G401 (cell line): ENCODE data around the gene ZXDC. TPM values are rescaled to one million over a fixed set of nuclear protein-coding genes. Genes with fewer than 3 reads are reported as not detected.

Experiments used
- DNase-seq: peaks from one replicate; pipeline ENCODE4 v3.0.0-alpha.2; 2015; ENCODE audit warnings: low spot score
- in situ Hi-C: cut with HindIII; loops from 2 replicates; pipeline ENCODE4 v1.10.0; 2016; ENCODE audit warnings: low sequenced_read_pairs, mixed read lengths
- total RNA-seq: library from RNA; depleted of rRNA; stranded (reverse); fragments of >200 nt; shearing (Covaris generic); gene quantifications from 2 replicates; pipeline ENCODE4 v1.2.3, GENCODE V29; 2014

ZXDC gene
- total RNA-seq, 1 experiment from 2014 or later = 18.9 TPM

- in situ Hi-C loops = no loop called here
- no peak for DNase-seq
These were observed 51.5 kb downstream of the ZXDC start for GRCh38 chr3:126424039-126424717.

DNA sequence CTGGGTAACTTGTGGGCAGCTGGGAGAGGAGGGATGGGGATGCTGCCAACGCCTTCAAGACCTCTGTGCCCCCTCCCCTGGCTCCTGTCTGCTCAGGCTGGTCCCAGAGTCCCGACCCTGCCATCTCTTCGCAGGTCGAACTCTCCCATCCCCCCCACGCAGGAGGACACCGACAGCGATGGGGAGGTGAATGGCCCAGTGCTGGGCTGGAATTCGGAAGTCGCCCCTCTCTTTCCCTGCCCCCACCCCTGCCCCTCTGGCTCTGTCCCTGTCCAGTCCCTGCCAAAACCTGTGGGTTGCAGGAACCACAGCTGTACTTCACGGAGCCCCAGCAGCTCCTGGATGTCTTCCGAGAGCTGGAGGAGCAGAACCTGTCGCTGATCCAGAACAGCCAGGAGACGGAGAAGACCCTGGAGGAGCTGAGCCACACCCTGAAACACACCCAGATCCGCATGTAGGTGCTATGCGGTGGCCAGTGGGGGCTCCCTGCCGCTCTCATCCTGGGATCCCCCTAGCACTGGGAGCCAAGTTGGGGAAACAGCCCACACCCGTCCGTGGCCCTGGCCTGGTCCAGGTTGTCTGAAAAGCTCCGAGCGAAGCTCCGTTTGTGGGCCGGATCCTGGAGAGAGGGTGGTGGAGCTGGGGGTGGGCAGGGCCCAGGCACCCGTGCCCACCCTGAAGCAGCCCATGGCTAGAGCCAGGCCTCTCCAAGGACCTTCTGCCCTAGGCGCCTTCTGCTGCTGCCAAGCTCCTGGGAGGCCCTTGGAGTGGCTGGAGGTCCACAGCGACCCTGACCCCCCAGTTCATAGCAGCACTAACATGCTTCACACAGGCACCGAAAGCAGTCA lies 52.3 kb downstream of the ZXDC start:
- in situ Hi-C loops = no loop called here
- DNase-seq = no peak

DNA sequence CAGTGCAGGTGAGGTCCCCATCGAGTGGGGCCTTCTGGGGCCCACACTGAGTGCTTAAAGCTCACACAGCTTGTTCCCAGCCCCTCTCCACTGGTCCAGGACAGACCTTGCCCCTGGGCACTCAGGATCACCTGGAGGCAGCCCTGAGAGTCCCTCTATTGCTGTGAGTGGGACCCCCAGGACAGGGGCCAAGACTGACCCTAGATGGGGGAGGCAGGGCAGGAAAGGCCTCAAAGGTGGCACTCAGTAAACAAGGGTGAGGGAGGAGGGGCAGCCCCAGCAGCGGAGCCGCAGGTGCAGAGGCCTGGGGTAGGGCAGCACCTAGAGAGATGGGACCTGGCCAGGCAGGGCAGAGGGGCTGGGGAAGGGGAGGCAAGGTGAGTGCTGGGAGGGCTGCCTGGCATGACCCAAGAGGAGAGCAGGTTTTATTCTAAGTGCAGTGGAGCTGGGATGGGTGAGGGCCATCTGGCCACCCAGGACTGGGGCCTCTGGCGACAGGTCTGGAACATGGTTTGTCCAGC lies 53.1 kb downstream of the ZXDC start:
- no peak for DNase-seq
- in situ Hi-C loops = no loop called here

DNA sequence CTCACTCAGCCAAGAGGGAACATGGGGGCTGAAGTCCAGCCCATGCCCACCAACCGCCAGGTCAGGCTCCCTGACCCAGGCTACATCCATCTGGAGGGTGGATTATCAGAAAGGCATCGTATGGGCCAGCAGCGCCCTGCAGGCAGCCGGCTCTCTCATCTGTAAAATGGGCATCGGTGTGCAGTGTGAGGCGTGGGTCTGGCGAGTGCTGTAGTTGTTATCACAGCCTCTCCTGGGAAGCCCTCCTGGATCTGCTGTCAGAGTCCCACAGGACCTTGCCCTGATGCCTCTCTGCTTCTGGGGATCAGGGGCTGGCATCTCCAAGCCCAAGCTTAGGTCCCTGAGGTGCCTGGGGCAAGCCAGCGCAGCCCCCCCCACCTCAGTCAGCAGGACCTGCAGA lies 53.6 kb downstream of the ZXDC start:
- no peak for DNase-seq
- in situ Hi-C loops = no loop called here

GRCh38 chr3:126421573-126422119 lies 54.0 kb downstream of the ZXDC start:
- in situ Hi-C loops = no loop called here
- DNase-seq = no peak

GRCh38 chr3:126419886-126420786 lies 55.6 kb downstream of the ZXDC start:
- no peak for DNase-seq
- in situ Hi-C loops = no loop called here

DNA sequence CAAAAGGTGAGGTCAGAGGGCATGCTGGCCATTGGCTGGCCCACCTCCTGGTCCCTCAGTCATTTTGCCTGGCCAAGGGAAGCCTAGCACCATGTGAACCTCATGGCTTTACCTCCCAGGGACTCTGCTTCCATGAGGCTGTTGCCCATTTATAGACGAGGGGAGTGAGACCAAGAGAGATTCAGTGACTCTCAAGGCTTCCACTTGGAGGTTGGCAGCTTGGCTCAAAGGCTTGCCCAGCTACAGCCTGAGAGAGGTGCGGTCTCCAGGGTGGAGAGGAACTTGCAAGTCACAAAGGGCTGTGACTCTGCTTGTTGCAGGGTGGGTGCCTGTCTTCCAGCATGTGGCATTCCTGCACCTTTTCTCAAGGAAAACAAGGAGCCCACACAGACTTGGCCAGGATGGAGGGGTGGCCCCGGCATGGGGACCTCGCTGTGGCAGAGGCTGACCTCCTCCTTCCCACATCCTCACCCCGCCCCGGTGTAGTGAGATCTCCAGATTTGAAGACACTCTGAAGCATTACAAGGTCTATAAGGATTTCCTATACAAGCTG lies 56.5 kb downstream of the ZXDC start:
- in situ Hi-C loops = no loop called here
- no peak for DNase-seq

DNA sequence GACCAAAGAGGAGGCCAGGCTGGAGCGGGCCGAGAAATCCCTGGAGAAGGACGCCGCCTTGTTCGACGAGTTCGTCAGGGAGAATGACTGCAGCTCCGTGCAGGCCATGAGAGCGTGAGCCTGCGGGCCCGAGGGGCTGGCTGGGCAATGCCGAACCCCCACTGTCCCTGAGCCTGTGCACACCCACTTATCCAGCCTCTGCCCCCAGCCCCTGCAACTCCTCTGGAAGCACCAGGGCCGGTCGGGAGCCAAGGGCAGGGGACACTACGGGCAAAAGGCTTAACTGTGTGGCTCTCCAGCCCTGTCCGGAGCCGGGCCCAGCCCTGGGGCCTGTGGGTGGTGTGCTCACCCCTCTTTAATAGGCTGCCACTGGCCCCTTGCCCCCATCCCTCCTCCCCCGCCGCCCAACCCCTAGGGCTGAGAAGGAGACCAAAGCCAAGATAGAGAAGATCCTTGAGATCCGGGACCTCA lies 57.0 kb downstream of the ZXDC start:
- no peak for DNase-seq

DNA sequence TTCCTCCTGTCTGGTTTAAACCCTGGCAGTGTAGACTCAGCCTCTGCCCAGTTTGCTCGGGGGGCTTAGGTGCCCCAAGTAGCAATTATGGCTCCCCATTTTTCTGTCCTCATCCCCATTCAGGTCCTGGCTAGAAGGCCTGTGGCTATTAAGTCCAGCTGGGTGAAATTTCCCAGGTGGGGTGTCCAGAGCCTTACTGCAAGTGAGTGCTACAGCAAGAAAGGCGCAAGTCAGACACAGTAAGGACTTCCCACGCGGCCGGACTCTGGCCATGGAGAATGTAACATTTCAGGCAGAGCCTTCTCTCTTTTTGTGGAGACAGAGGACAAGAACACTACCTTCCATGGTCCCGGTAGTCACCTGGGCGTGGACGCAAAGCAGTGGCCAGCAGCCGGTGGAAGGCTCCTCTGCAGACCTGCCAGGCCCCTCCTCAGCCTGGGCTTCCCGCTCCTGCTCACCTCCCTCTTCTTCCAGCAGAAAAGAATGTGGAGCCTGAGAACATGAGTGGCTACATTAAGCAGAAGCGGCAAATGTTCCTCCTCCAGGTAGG lies 57.6 kb downstream of the ZXDC start:
- DNase-seq = no peak
- in situ Hi-C loops = no loop called here

More for the DNA sequence above, 57.0 kb downstream of the ZXDC start:
- in situ Hi-C loops = no loop called here

- in situ Hi-C loops = no loop called here
- no peak for DNase-seq
These were observed 58.2 kb downstream of the ZXDC start for GRCh38 chr3:126417515-126417914.

DNA sequence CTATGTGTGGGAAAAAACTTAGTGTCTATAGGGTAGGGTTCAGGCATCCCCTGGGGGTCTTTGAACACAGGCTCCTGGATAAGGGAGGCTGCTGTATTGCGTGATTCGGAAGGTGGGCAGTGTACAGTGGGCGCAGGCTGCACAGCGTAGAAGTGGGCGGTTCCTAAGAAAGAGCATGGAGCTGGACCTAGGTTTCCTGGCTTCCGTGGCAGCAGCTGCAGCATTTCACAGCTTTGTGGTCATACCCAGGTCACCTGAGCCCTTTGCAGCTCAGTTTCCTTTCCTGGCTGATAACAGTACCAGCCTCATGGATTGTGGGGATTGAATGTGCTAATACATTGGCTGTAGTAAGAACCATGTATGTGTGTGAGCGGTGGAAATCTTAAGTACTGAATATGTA lies 58.7 kb downstream of the ZXDC start:
- no peak for DNase-seq

DNA sequence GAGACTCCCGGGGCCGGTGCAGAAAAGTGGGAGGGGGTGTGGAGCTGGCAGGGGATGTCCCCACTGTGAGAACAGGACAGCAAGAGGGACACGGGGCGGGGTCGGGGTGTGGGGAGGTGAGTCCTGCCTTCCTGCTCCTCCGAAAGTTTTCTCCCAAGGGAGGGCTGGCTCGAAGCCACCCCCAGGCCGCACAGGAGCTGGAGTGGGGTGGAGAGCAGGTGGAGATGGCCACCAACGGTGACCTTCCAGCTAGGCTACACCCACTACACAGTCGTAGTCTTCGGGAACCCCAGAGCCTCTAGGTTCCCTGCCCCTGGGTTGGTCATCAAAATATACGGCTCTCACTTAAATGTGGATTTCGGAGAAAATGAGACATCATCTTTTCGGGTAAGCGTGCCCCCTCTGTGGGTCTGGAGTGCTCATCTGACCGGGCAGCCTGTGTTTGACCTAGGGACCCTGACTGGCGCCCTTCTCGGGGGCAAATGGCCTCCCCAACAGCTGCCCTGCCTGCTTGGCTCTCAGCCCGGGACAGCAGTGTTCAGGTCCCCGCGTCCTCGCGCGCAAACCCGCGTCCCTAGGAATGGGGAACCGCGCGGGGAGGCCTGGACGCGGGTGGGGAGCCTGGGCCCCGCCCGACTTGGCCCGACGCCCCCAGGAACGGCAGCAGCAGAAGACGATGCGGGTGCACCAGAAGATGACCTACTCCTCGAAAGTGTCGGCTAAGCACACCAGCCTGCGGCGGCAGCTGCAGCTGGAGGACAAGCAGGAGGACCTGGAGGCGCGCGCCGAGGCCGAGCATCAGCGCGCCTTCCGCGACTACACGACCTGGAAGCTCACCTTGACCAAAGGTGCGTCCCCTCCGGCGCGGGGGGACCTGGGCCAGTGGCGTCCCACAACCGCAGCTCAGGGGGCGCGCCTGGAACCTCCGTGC lies 59.8 kb downstream of the ZXDC start:
- no peak for DNase-seq
- in situ Hi-C loops = no loop called here

More for the DNA sequence above, 58.7 kb downstream of the ZXDC start:
- in situ Hi-C loops = no loop called here

DNA sequence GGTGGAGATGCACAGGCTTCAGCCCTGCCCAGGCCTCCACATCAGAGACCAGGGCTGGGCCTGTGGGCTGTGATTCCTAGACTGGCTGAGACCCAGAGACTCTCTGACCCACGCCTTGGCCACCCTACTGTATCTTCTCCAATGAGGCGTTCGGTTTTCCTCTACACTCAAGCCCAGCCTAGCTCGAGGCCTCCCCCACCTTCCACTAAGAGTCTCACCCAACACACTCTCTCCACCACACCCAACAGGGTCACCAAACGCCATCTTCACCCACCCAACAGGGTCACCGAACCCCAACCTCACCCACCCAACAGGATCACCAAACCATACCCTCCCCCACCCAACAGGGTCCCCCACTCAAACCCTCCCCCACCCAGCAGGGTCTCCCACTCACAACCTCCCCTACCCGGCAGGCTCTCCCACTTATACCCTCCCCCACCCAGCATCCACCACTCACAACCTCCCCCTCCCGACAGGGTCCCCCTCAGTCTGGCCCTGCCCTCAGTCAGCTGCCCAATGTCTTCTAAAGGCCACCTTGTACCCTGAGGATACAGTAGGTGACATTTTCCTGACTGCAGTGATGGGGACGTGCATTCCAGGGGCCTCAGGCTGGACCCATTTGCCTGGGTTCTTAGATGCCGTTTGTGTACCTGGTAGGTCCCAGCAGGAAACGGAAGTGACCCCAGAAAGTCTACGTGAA lies 60.6 kb downstream of the ZXDC start:
- in situ Hi-C loops = no loop called here

GRCh38 chr3:126414406-126414805 lies 61.3 kb downstream of the ZXDC start:
- DNase-seq = no peak
- in situ Hi-C loops = no loop called here

More for the DNA sequence above, 60.6 kb downstream of the ZXDC start:
- DNase-seq = no peak

- in situ Hi-C loops = no loop called here
- DNase-seq = no peak
These were observed 62.0 kb downstream of the ZXDC start for GRCh38 chr3:126413693-126414080.

GRCh38 chr3:126412841-126413692 lies 62.6 kb downstream of the ZXDC start:
- no peak for DNase-seq
- in situ Hi-C loops = no loop called here
